Muscle of leg (tissue), 11 donors: Measurements from ENCODE around the gene APEH. TPM values are rescaled to one million over a fixed set of nuclear protein-coding genes. Genes with fewer than 3 reads are reported as not detected.

Experiments used
- DNase-seq: peaks from one replicate; pipeline ENCODE4 v3.0.0; 2013
- H3K27ac ChIP-seq: one replicate; pipeline ENCODE4 v1.5.1; 2013; ENCODE audit warnings: mild to moderate bottlenecking, low read length, control low read depth
- H3K27me3 ChIP-seq: one replicate; pipeline ENCODE4 v1.6.1; 2013; ENCODE audit warnings: low read length; ENCODE audit not compliant: control insufficient read depth, insufficient read depth
- H3K36me3 ChIP-seq: one replicate; pipeline ENCODE4 v1.6.1; 2013; ENCODE audit warnings: low read length; ENCODE audit not compliant: control insufficient read depth, insufficient read depth
- H3K4me1 ChIP-seq: one replicate; pipeline ENCODE4 v1.6.1; 2013; ENCODE audit warnings: low read length; ENCODE audit not compliant: control insufficient read depth, insufficient read depth
- H3K4me3 ChIP-seq: one replicate; pipeline ENCODE4 v1.5.1; 2013; ENCODE audit warnings: low read length, control low read depth
- H3K9me3 ChIP-seq: replicated peaks from 2 replicates; pipeline ENCODE4 v1.6.1; 2013; ENCODE audit warnings: low read depth, low read length; ENCODE audit not compliant: control insufficient read depth
- WGBS: methylation state at CpG from one replicate; pipeline ENCODE4 v1.1.5; 2013; ENCODE audit warnings: missing lambda C conversion rate; ENCODE audit not compliant: insufficient coverage; 5-methylcytosine and 5-hydroxymethylcytosine counted together
- polyA plus RNA-seq, 8 donors: library from polyadenylated mRNA; unstranded; fragments of 120-200 nt; gene quantifications; one replicate each; pipeline versions ENCODE4 v1.2.1 to v1.2.3, GENCODE V29; 2013; ENCODE audit warnings: inconsistent platforms in 1 of 8, low replicate concordance in 1 of 8; ENCODE audit not compliant: insufficient read length in 8 of 8, insufficient read depth in 1 of 8
- total RNA-seq: library from RNA; stranded (reverse); fragments of 120-200 nt; gene quantifications from one replicate; pipeline ENCODE4 v1.2.4, GENCODE V29; 2013

APEH gene
- total and polyA plus RNA-seq, 9 donors, result 53.6 to 71.3 (median 60.5) TPM

DNA sequence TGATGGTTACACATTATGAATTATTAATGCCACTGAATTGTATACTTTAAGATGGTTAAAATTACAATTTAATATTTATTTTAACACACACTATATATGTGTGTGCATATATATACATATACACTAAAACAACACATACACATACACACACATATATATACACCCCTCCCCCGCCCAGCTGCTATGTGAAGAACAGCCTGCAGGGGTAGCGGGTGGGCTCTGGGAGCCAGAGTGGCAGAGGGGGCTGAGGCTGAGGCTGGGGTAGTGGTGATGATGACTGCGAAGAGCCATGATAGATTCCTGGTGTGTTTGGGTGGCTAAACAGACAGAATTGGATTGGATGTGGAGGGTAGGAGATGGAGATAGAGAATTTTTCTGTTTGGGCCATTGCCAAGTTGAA, 39.4 kb upstream of the APEH start:
- H3K36me3 ChIP-seq, result no peaks in the 10 kb centered on the region
- WGBS, result 65% methylated on average over 2 of the region's 3 CpGs
- DNase-seq, result no peak
- no peak overlapping the region for H3K4me3 ChIP-seq
- H3K27me3 ChIP-seq, result no peaks in the 10 kb centered on the region
- H3K4me1 ChIP-seq, result peaks cover 2% of the 10 kb centered on the region
- no peaks in the 10 kb centered on the region for H3K9me3 ChIP-seq
- H3K27ac ChIP-seq, result no peak overlapping the region

DNA sequence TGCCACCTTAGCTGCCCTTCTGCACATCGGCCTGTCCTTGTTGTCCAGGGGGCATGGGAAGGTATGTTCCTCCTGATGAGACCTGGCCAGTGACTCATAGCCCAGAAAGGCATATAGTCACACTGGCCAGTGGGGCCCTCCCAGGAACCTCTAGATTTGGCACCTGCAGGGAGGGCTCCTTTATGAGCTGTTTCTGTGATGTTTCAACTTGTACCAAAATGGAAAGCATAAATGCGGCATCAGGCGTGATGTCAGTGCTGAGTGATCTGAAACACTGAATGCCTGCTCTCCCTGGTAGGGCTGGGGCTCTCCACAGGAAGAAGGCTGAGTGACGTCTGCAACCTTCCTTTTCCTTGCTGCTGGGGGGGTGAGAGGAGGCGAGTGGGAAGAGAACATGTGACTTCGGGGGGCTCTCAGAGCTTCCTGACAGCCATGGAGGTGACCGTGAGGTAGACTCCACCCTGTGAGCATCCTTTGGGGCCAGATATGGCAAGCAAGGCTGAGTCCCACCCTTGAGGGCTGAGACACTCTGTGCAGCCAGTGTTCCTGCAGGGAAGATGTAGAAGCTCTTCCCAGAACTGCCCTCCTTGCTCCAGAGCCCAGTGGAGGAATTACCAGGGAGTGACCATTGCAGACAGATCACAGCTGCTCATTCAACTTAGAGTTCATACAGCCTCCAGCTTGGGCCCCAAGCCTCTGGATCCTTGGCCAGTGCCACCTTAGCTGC, 37.1 kb upstream of the APEH start:
- Histone ChIP-seq H3K4me3 (no peak overlapping the region), H3K27me3 (no peaks in the 10 kb centered on the region), H3K9me3 (no peaks in the 10 kb centered on the region), H3K27ac (no peak overlapping the region), H3K4me1 (peaks cover 2% of the 10 kb centered on the region), H3K36me3 (no peaks in the 10 kb centered on the region)
- DNase-seq, result no peak
- whole genome bisulfite sequencing, result 61% methylated on average over 6 of the region's 7 CpGs

- peaks cover 2% of the 10 kb centered on the region for H3K4me1 ChIP-seq
- no peaks in the 10 kb centered on the region for H3K36me3 ChIP-seq
- DNase-seq, result peak; percentile 30
- H3K27me3 ChIP-seq, result no peaks in the 10 kb centered on the region
- no peaks in the 10 kb centered on the region for H3K9me3 ChIP-seq
- H3K4me3 ChIP-seq, result no peak overlapping the region
- no peak overlapping the region for H3K27ac ChIP-seq
- 39% methylated on average over 3 of the region's 8 CpGs for WGBS
Observed at GRCh38 chr3:49638445-49638844, 35.7 kb upstream of the APEH start.

DNA sequence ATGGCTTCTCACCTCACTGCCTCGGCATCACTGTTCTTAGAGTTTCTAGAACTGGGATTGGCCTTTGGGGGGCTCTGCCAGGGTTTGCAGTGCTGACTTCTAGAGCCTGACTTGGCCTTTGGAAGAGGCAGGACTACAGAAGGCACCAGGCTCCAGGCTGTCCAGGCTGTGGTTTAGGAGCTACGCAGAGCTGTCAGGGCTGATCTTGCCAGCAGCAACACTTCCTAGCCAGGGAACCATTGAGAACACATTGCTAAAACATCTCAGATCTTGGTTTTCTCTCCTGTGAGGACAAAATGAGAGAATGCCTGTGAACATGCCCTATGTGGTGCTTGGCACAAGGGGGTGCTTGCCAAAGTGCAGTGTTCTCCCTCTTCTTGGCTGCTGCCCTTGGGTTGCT, 34.6 kb upstream of the APEH start:
- Histone ChIP-seq H3K27me3 (no peaks in the 10 kb centered on the region), H3K4me3 (no peak overlapping the region), H3K4me1 (peaks cover 2% of the 10 kb centered on the region), H3K9me3 (no peaks in the 10 kb centered on the region), H3K36me3 (no peaks in the 10 kb centered on the region), H3K27ac (no peak overlapping the region)
- WGBS, result 75% methylated on average over 2 of the region's 2 CpGs
- no peak for DNase-seq

GRCh38 chr3:49641292-49641691, 32.9 kb upstream of the APEH start:
- no peaks in the 10 kb centered on the region for H3K27me3 ChIP-seq
- no peak for DNase-seq
- H3K27ac ChIP-seq, result no peak overlapping the region
- peaks cover 2% of the 10 kb centered on the region for H3K4me1 ChIP-seq
- WGBS, result 94% methylated on average over 3 of the region's 7 CpGs
- H3K9me3 ChIP-seq, result no peaks in the 10 kb centered on the region
- H3K36me3 ChIP-seq, result no peaks in the 10 kb centered on the region
- H3K4me3 ChIP-seq, result no peak overlapping the region

DNA sequence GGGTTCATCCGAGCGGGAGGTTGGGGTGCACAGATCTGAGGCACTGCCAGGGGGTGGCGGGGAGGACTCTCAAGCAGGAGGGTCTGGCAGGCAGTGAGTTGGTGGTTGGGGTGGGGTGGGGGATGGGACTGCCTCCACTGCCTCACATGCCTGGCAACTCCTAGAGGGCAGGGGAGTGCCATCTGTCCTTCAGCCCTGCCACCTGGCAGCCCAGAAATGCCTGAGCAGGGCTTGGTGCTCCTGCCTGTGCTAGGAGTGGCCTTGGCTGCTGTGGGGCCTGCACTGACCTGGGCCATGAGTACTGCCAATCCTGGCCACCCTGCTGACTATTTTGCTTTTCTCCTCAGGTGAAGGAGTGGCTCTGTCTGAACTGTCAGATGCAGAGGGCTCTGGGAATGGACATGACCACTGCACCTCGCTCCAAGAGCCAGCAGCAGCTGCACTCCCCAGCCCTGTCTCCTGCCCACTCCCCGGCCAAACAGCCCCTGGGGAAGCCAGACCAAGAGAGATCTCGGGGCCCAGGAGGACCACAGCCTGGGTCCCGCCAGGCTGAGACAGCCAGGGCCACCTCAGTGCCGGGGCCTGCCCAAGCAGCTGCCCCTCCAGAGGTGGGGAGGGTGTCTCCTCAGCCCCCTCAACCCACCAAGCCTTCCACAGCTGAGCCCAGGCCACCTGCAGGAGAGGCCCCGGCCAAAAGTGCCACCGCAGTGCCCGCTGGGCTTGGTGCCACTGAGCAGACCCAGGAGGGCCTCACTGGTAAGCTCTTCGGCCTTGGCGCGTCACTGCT, 32.0 kb upstream of the APEH start:
- no peak overlapping the region for H3K27ac ChIP-seq
- 88% methylated on average over 8 of the region's 14 CpGs for WGBS
- peaks cover 2% of the 10 kb centered on the region for H3K4me1 ChIP-seq
- H3K4me3 ChIP-seq, result no peak overlapping the region
- no peak for DNase-seq
- H3K27me3 ChIP-seq, result no peaks in the 10 kb centered on the region
- no peaks in the 10 kb centered on the region for H3K9me3 ChIP-seq
- no peaks in the 10 kb centered on the region for H3K36me3 ChIP-seq

DNA sequence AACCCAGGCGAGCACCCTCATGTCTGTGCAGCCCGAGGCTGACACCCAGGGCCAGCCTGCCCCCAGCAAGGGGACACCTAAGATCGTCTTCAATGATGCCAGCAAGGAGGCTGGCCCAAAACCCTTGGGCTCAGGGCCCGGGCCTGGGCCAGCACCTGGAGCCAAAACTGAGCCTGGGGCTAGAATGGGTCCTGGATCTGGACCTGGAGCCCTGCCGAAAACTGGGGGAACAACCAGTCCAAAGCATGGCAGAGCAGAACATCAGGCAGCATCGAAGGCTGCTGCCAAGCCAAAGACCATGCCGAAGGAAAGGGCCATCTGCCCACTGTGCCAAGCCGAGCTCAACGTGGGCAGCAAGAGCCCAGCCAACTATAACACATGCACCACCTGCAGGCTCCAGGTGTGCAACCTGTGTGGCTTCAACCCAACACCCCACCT, 31.4 kb upstream of the APEH start:
- WGBS, result 90% methylated on average over 7 of the region's 9 CpGs
- Histone ChIP-seq H3K4me1 (peaks cover 7% of the 10 kb centered on the region), H3K36me3 (no peaks in the 10 kb centered on the region)

GRCh38 chr3:49644684-49645083, 29.5 kb upstream of the APEH start:
- H3K9me3 ChIP-seq, result no peaks in the 10 kb centered on the region
- no peaks in the 10 kb centered on the region for H3K36me3 ChIP-seq
- no peaks in the 10 kb centered on the region for H3K27me3 ChIP-seq
- no peak overlapping the region for H3K4me3 ChIP-seq
- H3K27ac ChIP-seq, result no peak overlapping the region
- WGBS, result 77% methylated on average over 6 of the region's 8 CpGs
- peaks cover 14% of the 10 kb centered on the region for H3K4me1 ChIP-seq
- peak; percentile 40 for DNase-seq

More for the DNA sequence above, 31.4 kb upstream of the APEH start:
- no peak for DNase-seq
- Histone ChIP-seq H3K27me3 (no peaks in the 10 kb centered on the region), H3K9me3 (no peaks in the 10 kb centered on the region), H3K27ac (no peak overlapping the region), H3K4me3 (no peak overlapping the region)

GRCh38 chr3:49646236-49646635, 27.9 kb upstream of the APEH start:
- H3K36me3 ChIP-seq, result no peaks in the 10 kb centered on the region
- WGBS, result 100% methylated on average over 1 of the region's 3 CpGs
- H3K9me3 ChIP-seq, result no peaks in the 10 kb centered on the region
- H3K4me3 ChIP-seq, result no peak overlapping the region
- peaks cover 15% of the 10 kb centered on the region for H3K4me1 ChIP-seq
- no peak for DNase-seq
- H3K27ac ChIP-seq, result no peak overlapping the region
- no peaks in the 10 kb centered on the region for H3K27me3 ChIP-seq

DNA sequence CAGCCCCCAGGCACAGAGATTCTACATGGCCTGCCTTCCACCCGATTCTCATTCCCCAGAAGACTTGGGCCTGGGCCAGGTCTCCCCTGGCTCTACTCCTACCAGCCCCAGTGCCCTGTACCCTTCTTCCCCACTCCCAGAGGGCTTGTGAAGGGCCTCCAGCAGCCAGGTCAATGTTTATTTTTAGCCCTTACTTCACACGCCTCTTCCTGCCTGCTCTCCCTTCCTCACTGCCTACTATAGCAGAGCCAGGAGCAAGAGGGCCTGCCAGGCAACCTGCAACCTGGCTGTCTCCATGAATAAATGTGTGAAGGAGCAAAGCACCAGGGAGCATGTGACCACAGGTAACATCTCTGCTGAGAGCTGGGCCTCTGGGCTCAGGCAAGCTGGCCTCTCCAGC, 26.4 kb upstream of the APEH start:
- Histone ChIP-seq H3K9me3 (no peaks in the 10 kb centered on the region), H3K27ac (peak overlapping the region; percentile 62), H3K27me3 (no peaks in the 10 kb centered on the region), H3K4me3 (no peak overlapping the region), H3K36me3 (no peaks in the 10 kb centered on the region), H3K4me1 (peaks cover 15% of the 10 kb centered on the region)
- 83% methylated on average over 1 of the region's 2 CpGs for WGBS
- DNase-seq, result peak; percentile 40
